ENCODE measurements around the gene CTSZ.

GRCh38 chr20:59014680-59015389 lies 7.8 kb upstream of the CTSZ start:
- no peak for TF ChIP-seq EZH2phosphoT487 (IDR thresholded peaks at IDR 0.05; ENCODE audit: insufficient read depth, low read depth)
- no peak for TF ChIP-seq EZH2 (IDR thresholded peaks at IDR 0.05; ENCODE audit: insufficient read depth, poor library complexity, severe bottlenecking)
